Cortex of kidney (tissue), 1 donor: ENCODE measurements around the gene GOLT1A.

Source experiments
- DNase-seq: peaks from one replicate; lab custom pipeline; 2025; lab: John Stamatoyannopoulos, UW

Gene GOLT1A

GRCh38 chr1:204213668-204214662 is at the start of gene GOLT1A:
TSS of gene GOLT1A (minus strand) at chr1:204213988. CDS start at chr1:204213906, 82 bp downstream.
- peak; percentile 36 for DNase-seq

- DNase-seq = no peak
Observed at GRCh38 chr1:204263254-204263910, 49.6 kb upstream of the GOLT1A start.

GRCh38 chr1:204262506-204263253 is 48.9 kb upstream of the GOLT1A start:
- DNase-seq = no peak

- DNase-seq = no peak
Observed at GRCh38 chr1:204261746-204262505, 48.1 kb upstream of the GOLT1A start.

- DNase-seq = no peak
Observed at GRCh38 chr1:204261266-204261665, 47.5 kb upstream of the GOLT1A start.

- DNase-seq = no peak
Observed at GRCh38 chr1:204260601-204261197, 46.9 kb upstream of the GOLT1A start.

GRCh38 chr1:204259782-204260181 is 46.0 kb upstream of the GOLT1A start:
- no peak for DNase-seq

- no peak for DNase-seq
Observed at GRCh38 chr1:204259196-204259595, 45.4 kb upstream of the GOLT1A start.

GRCh38 chr1:204258213-204259115 is 44.7 kb upstream of the GOLT1A start:
- DNase-seq = no peak

GRCh38 chr1:204257446-204257845 is 43.7 kb upstream of the GOLT1A start:
- no peak for DNase-seq

- no peak for DNase-seq
Observed at GRCh38 chr1:204256531-204256930, 42.7 kb upstream of the GOLT1A start.

- DNase-seq = no peak
Observed at GRCh38 chr1:204255966-204256365, 42.2 kb upstream of the GOLT1A start.

- DNase-seq = no peak
Observed at GRCh38 chr1:204255225-204255624, 41.4 kb upstream of the GOLT1A start.

GRCh38 chr1:204254031-204254661 is 40.4 kb upstream of the GOLT1A start:
- DNase-seq = no peak

GRCh38 chr1:204251926-204252689 is 38.3 kb upstream of the GOLT1A start:
- no peak for DNase-seq

- no peak for DNase-seq
Observed at GRCh38 chr1:204251286-204251685, 37.5 kb upstream of the GOLT1A start.

- no peak for DNase-seq
Observed at GRCh38 chr1:204250428-204251030, 36.7 kb upstream of the GOLT1A start.

GRCh38 chr1:204249736-204250427 is 36.1 kb upstream of the GOLT1A start:
- no peak for DNase-seq
